HG02970 (cell line): ENCODE measurements around the gene KCNJ5.

Experiments used
- ATAC-seq: cut with Tn5 transposase; IDR thresholded peaks from one replicate; pipeline ENCODE4 v1.9.1; 2021; ENCODE audit warnings: mild to moderate bottlenecking, moderate library complexity, moderate number of reproducible peaks; ENCODE audit not compliant: unreplicated experiment, low FRiP score

KCNJ5 gene

GRCh38 chr11:128946648-128947047 lies 55.5 kb downstream of the KCNJ5 start:
- ATAC-seq: no peak

- ATAC-seq: no peak
These were observed 56.6 kb downstream of the KCNJ5 start for GRCh38 chr11:128947773-128948172.

GRCh38 chr11:128948583-128948982 lies 57.4 kb downstream of the KCNJ5 start:
- no peak for ATAC-seq

DNA sequence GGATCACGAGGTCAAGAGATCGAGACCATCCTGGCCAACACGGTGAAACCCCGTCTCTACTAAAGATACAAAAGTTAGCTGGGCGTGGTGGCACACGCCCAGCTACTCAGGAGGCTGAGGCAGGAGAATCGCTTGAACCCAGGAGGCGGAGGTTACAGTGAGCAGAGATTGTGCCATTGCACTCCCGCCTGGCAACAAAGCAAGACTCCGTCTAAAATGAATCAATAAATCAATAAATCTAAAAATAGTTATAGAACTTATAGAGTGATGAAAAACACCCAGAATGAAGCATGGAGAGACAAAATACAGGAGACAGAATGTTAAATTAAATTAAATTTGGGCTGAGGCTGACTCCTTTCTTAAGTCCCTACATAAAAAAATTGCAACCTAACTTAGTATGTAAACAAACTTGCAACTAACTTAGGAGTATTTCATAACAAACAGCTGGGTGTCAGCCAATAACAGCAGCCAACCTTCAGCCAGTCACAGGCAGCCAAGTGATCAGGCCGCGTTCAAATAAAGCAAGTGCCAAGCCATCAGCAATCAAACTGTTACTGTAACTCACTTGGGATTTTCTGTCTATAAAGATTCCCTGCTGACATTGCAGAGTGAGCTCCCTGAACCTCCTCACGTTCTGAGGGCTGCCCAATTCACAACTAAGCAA lies 58.8 kb downstream of the KCNJ5 start:
- ATAC-seq: no peak

GRCh38 chr11:128953151-128953550 lies 62.0 kb downstream of the KCNJ5 start:
- ATAC-seq: no peak

- ATAC-seq: no peak
These were observed 64.5 kb downstream of the KCNJ5 start for GRCh38 chr11:128955636-128956035.

DNA sequence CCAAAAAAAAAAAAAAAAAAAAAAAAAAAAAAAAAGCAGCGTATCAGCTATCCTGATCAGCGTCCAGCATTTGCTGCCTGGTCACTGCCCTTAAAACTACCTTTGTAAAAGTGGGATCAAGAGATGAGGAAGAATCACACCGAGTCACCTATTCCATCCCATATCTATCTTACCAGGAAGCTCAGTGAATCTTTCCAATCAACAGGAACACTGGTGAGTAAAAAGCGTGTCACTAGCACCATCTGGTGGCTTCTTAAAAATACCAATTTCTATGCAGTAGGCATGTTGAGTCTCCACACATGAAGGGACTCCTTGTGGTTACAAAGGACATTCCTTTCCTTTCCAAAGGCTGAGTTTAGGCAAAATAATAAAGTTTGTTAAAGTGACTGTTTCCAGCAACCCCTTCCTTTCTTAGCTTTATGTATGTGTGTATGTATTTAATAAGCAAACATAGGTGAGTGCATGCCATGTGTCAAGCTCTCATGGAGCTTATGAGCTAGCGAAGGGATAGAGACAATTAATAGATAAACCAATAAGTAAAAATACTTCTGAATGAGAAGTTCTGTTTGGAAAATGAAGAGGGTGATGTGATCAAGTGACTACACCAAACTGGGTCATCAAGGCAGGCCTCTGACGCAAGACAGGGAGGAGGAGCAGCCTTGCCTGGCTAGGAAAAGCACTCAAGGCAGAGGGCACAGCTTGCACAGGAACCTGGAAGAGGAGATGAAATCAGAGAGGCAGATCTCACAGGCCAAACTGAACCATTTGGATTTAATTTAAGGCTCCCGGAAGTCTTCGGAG lies 65.4 kb downstream of the KCNJ5 start:
- no peak for ATAC-seq

- ATAC-seq: no peak
These were observed 66.0 kb downstream of the KCNJ5 start for GRCh38 chr11:128957202-128957482.

- no peak for ATAC-seq
These were observed 70.5 kb downstream of the KCNJ5 start for GRCh38 chr11:128961645-128962044.

DNA sequence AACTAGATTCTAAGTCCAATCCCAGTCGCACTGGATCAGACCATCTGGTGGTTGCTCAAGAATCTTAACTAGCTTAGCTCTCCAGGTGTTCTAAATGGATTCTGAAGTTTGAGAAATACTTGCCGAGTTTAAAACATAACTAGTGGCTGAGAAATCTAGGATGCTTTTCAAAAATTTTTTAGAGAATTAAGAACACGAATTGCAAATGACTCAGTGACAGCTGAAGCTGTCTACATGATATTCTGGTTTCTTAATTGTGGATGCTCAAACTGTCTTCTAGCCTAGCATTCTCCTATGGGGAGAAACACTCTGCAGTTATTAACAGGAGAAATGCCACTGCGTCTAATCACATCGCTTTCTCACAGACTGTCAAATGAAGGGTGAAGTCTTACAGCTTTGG lies 71.7 kb downstream of the KCNJ5 start:
- ATAC-seq: no peak

- ATAC-seq: no peak
These were observed 72.7 kb downstream of the KCNJ5 start for GRCh38 chr11:128963744-128964325.

DNA sequence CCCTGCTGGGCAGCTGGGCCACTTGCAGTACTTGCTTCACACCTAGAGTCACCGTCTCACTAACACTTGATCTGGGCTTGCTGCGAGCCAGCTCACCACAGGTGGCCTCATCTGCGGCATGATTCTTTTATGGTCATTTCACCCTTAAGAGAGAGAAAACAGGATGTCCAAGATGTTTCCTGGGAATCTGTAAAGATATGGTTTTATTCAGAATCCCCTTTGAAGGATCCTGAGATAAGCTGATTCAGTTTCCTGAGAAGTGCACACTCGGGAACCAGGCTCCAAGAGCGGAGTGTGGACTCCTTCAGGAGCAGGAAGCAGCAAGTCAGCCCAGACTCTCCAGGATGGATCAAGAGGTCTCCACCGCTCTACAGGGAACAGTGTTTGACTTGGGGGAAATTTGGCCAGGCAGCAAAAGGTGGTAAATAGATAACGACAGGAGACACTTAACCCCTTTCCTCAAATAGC lies 73.3 kb downstream of the KCNJ5 start:
- no peak for ATAC-seq

GRCh38 chr11:128965485-128965884 lies 74.3 kb downstream of the KCNJ5 start:
- peak; percentile 84 for ATAC-seq

- ATAC-seq: no peak
These were observed 76.4 kb downstream of the KCNJ5 start for GRCh38 chr11:128967578-128967977.

GRCh38 chr11:128968916-128969315 lies 77.8 kb downstream of the KCNJ5 start:
- no peak for ATAC-seq
